Muscle of leg (tissue), 11 donors: ENCODE data around the gene KCNC4. TPM values are rescaled to one million over a fixed set of nuclear protein-coding genes. Genes with fewer than 3 reads are reported as not detected.

Experiments used
- DNase-seq: peaks from one replicate; pipeline ENCODE4 v3.0.0; 2013
- H3K27ac ChIP-seq: one replicate; pipeline ENCODE4 v1.5.1; 2013; ENCODE audit warnings: mild to moderate bottlenecking, low read length, control low read depth
- H3K27me3 ChIP-seq: one replicate; pipeline ENCODE4 v1.6.1; 2013; ENCODE audit warnings: low read length; ENCODE audit not compliant: control insufficient read depth, insufficient read depth
- H3K36me3 ChIP-seq: one replicate; pipeline ENCODE4 v1.6.1; 2013; ENCODE audit warnings: low read length; ENCODE audit not compliant: control insufficient read depth, insufficient read depth
- H3K4me1 ChIP-seq: one replicate; pipeline ENCODE4 v1.6.1; 2013; ENCODE audit warnings: low read length; ENCODE audit not compliant: control insufficient read depth, insufficient read depth
- H3K4me3 ChIP-seq: one replicate; pipeline ENCODE4 v1.5.1; 2013; ENCODE audit warnings: low read length, control low read depth
- H3K9me3 ChIP-seq: replicated peaks from 2 replicates; pipeline ENCODE4 v1.6.1; 2013; ENCODE audit warnings: low read depth, low read length; ENCODE audit not compliant: control insufficient read depth
- WGBS: methylation state at CpG from one replicate; pipeline ENCODE4 v1.1.5; 2013; ENCODE audit warnings: missing lambda C conversion rate; ENCODE audit not compliant: insufficient coverage; 5-methylcytosine and 5-hydroxymethylcytosine counted together
- polyA plus RNA-seq, 8 donors: library from polyadenylated mRNA; unstranded; fragments of 120-200 nt; gene quantifications; one replicate each; pipeline versions ENCODE4 v1.2.1 to v1.2.3, GENCODE V29; 2013; ENCODE audit warnings: inconsistent platforms in 1 of 8, low replicate concordance in 1 of 8; ENCODE audit not compliant: insufficient read length in 8 of 8, insufficient read depth in 1 of 8
- total RNA-seq: library from RNA; stranded (reverse); fragments of 120-200 nt; gene quantifications from one replicate; pipeline ENCODE4 v1.2.4, GENCODE V29; 2013

KCNC4 gene
- total and polyA plus RNA-seq, 9 donors: 2.7 to 8.8 (median 7.6) TPM

DNA sequence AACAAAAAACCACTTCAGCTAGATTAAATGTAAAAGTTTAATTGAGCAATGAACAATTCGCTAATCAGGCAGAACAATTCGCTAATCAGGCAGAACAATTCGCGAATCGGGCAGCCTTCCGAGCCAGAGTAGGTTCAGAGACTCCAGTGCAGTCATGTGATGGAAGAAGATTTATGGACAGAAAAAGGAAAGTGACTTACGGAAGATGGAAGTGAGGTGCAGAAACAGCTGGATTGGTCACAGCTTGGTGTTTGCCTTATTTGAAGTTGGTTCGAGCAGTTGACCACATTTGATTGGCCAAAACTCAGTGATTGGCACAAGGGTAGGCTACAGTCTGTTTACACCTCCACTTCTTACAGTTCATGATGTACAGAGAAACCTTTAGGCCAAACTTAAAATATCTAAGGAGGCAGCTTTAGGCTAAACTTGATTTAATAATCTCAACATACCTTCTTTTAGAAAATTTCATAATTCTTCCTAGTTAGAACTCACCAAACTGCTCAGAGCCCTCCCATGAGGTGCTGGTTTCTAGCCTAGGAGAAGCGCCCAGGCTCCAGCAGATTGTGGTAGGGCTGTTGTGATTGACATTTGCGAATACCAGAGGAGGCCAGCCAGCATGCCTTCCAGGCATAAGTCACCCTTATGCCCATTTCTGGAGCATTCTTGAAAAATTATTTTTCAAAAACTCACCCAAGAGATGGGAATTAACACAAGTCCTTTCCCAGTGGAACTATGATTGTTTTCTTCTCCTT, 22.8 kb upstream of the KCNC4 start:
- Histone ChIP-seq H3K36me3 (no peaks in the 10 kb centered on the region), H3K27ac (peak overlapping the region; percentile 49), H3K27me3 (peaks cover 15% of the 10 kb centered on the region), H3K9me3 (no peaks in the 10 kb centered on the region), H3K4me1 (peaks cover 46% of the 10 kb centered on the region), H3K4me3 (no peak overlapping the region)
- WGBS: 76% methylated on average over 6 of the region's 10 CpGs
- DNase-seq: peak; percentile 41

- Histone ChIP-seq H3K27ac (peak overlapping the region; percentile 85), H3K9me3 (no peaks in the 10 kb centered on the region), H3K36me3 (no peaks in the 10 kb centered on the region), H3K4me3 (no peak overlapping the region), H3K4me1 (peaks cover 46% of the 10 kb centered on the region), H3K27me3 (peaks cover 12% of the 10 kb centered on the region)
- DNase-seq: peak; percentile 80
- 20% methylated on average over 4 of the region's 6 CpGs for WGBS
Observed at GRCh38 chr1:110188035-110188618, 22.0 kb upstream of the KCNC4 start.

GRCh38 chr1:110189181-110189580, 20.9 kb upstream of the KCNC4 start:
- 80% methylated on average over 4 of the region's 6 CpGs for WGBS

DNA sequence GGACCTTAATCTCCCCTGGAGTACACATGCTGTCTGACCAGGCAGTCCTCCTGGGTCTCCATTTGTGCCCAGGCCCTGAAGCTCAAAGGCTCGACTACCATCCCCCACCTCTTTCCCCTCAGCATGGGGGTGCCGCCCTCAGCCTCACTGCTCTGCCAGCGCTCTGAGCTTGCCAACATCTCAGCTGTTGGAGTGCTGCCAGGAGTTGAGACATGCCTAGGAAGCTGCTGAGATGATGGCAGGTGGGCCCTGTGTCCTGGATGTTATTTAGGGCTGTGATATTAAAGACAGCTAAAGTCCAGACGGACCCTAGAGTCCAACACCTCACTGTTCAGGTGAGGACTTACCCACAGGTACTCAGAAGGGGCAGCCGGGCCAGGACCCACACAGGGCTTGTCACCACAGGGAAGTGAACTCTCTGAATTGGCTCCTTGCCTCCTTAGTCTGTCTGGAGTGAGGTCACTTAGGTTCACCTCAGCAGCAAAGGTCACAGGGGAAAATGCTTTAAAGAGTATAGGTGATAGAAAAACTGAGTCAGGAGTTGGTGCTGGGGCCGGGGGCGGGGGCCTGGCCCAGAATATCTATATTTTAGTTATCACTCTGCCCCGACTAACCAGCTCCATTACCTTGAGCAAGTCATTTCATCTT, 19.7 kb upstream of the KCNC4 start:
- Histone ChIP-seq H3K36me3 (no peaks in the 10 kb centered on the region), H3K27ac (peak overlapping the region; percentile 60), H3K9me3 (no peaks in the 10 kb centered on the region), H3K4me3 (no peak overlapping the region), H3K4me1 (peaks cover 46% of the 10 kb centered on the region), H3K27me3 (peaks cover 3% of the 10 kb centered on the region)
- DNase-seq: peak; percentile 74
- 56% methylated on average over 4 of the region's 8 CpGs for WGBS

More at GRCh38 chr1:110189181-110189580, 20.9 kb upstream of the KCNC4 start:
- Histone ChIP-seq H3K4me1 (peaks cover 46% of the 10 kb centered on the region), H3K27me3 (peaks cover 7% of the 10 kb centered on the region), H3K4me3 (no peak overlapping the region), H3K27ac (peak overlapping the region; percentile 85), H3K9me3 (no peaks in the 10 kb centered on the region), H3K36me3 (no peaks in the 10 kb centered on the region)
- no peak for DNase-seq

GRCh38 chr1:110192541-110192940, 17.6 kb upstream of the KCNC4 start:
- Histone ChIP-seq H3K4me3 (no peak overlapping the region), H3K9me3 (no peaks in the 10 kb centered on the region), H3K4me1 (peaks cover 37% of the 10 kb centered on the region), H3K27ac (no peak overlapping the region), H3K27me3 (peaks cover 4% of the 10 kb centered on the region), H3K36me3 (no peaks in the 10 kb centered on the region)
- 75% methylated on average over 8 of the region's 8 CpGs for WGBS
- DNase-seq: no peak

GRCh38 chr1:110195196-110195595, 14.9 kb upstream of the KCNC4 start:
- no peaks in the 10 kb centered on the region for H3K36me3 ChIP-seq
- peaks cover 12% of the 10 kb centered on the region for H3K4me1 ChIP-seq
- H3K9me3 ChIP-seq: no peaks in the 10 kb centered on the region
- WGBS: 84% methylated on average over 9 of the region's 10 CpGs
- DNase-seq: no peak
- no peak overlapping the region for H3K27ac ChIP-seq
- peaks cover 4% of the 10 kb centered on the region for H3K27me3 ChIP-seq
- no peak overlapping the region for H3K4me3 ChIP-seq

GRCh38 chr1:110196917-110197765, 13.0 kb upstream of the KCNC4 start:
- peak; percentile 30 for DNase-seq
- peaks cover 2% of the 10 kb centered on the region for H3K27me3 ChIP-seq
- no peak overlapping the region for H3K27ac ChIP-seq
- no peak overlapping the region for H3K4me3 ChIP-seq
- H3K4me1 ChIP-seq: no peaks in the 10 kb centered on the region
- H3K9me3 ChIP-seq: no peaks in the 10 kb centered on the region
- 45% methylated on average over 3 of the region's 12 CpGs for WGBS
- no peaks in the 10 kb centered on the region for H3K36me3 ChIP-seq

GRCh38 chr1:110197905-110198629, 12.0 kb upstream of the KCNC4 start:
- WGBS: 90% methylated on average over 23 of the region's 23 CpGs
- Histone ChIP-seq H3K27ac (no peak overlapping the region), H3K27me3 (peaks cover 2% of the 10 kb centered on the region), H3K4me3 (no peak overlapping the region), H3K4me1 (no peaks in the 10 kb centered on the region), H3K36me3 (no peaks in the 10 kb centered on the region), H3K9me3 (no peaks in the 10 kb centered on the region)
- DNase-seq: no peak

DNA sequence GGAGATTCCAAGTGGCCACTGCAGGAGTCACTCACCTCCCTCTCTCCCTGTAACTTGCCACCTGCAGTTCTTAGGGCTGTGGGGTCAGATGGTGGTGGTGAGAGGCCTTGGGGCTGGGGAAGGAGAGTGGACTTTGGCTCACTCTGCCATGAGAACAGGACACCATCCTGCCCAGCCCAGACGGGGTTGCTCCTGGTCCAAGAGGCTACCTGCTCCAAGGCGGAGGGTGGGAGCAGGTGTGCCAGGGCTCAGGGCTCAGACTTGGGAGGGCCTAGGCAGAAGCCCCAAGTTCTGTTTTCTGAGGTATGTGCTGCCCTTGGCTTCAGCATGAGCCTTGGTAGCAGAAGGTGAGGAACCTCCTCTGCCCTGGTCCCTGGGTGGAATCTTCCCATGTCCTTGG, 11.4 kb upstream of the KCNC4 start:
- Histone ChIP-seq H3K27me3 (peaks cover 2% of the 10 kb centered on the region), H3K9me3 (no peaks in the 10 kb centered on the region), H3K36me3 (no peaks in the 10 kb centered on the region), H3K4me3 (no peak overlapping the region), H3K4me1 (no peaks in the 10 kb centered on the region), H3K27ac (no peak overlapping the region)
- no peak for DNase-seq
- WGBS: 85% methylated on average over 2 of the region's 2 CpGs
